ENCODE measurements around the gene RNF215.
"Not testable (repeated sequence)": the region's sequence is repeated elsewhere in the genome, so short reads cannot be mapped to it uniquely, and the experiment has no call there.

The RNF215 gene

GRCh38 chr22:30357650-30358215 lies 29.5 kb downstream of the RNF215 start:
- no peak for DNase-seq

- no peak for DNase-seq
These were observed 30.0 kb downstream of the RNF215 start for GRCh38 chr22:30357236-30357570.

DNA sequence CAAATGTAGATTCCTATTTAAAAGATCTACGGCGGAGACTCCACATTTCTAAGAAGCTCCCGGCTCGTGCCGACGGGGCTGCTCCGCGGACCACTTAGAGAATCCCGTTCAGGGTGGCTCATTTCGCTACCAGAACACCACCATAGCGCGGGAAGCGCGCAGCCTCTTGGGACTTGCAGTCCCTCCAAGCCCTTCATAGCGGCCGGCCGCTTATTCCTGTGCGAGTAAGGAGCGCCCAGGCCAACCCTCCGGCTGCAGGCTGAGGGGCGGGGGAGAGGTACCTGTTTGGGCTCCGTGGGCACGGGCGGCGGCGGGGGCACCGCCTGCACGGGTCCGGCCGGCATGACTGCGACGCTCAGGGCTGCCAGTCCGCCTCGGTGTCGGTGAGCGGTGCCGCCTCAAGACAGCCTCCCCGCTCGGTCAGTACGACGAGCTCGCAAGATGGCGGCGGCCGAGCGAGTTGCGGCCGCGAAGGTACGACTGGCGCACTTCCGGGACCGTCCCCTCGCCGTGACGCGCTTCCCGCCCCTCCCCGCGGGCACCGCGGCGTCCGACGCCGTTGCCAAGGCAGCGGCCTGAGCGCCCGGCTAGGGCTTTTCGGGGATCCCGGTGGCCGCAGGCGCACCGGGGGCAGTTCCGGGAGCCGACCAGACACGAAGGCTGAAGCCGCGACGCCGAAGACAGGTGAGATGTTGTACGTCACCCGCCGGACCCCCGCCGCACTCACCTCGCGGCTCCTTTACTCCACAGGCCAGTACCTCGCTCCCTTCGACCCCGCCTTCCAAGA lies 30.6 kb downstream of the RNF215 start, which contains the start of the genes CCDC157 and SF3A1:
TSS of gene CCDC157 (plus strand) at position 559 of the 787 bp plus-strand sequence. CDS start 8,994 bp downstream, outside the sequence.
TSS of gene SF3A1 (minus strand) at position 446 of the 787 bp plus-strand sequence. CDS start at position 344, 102 bp downstream.
- peak; percentile 90 for DNase-seq

- no peak for DNase-seq
These were observed 32.6 kb downstream of the RNF215 start for GRCh38 chr22:30354644-30355043.

- no peak for DNase-seq
These were observed 36.0 kb downstream of the RNF215 start for GRCh38 chr22:30351226-30351625.

GRCh38 chr22:30348809-30349208 lies 38.4 kb downstream of the RNF215 start:
- DNase-seq = no peak

DNA sequence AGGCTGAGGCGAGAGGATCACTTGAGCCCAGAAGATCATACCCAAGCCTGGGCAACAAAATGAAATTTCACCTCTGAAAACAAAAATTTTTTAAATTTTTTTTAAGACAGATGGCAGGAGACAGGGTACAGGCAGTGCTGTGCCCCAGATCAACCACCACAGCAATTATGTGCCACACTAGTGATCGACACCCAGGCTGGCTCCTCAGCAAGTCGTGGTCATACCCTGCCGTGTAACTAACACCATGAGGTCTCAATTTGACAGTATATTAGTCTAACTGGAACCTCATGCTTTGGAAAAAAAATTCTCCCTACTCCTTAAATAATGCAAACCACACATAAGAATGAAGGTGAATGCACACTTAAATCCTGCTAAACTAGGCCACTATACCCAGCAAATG lies 38.8 kb downstream of the RNF215 start:
- no peak for DNase-seq

GRCh38 chr22:30347255-30347892 lies 39.8 kb downstream of the RNF215 start:
- DNase-seq = no peak

- no peak for DNase-seq
These were observed 42.6 kb downstream of the RNF215 start for GRCh38 chr22:30344447-30345200.

- no peak for DNase-seq
These were observed 46.1 kb downstream of the RNF215 start for GRCh38 chr22:30340911-30341685.

DNA sequence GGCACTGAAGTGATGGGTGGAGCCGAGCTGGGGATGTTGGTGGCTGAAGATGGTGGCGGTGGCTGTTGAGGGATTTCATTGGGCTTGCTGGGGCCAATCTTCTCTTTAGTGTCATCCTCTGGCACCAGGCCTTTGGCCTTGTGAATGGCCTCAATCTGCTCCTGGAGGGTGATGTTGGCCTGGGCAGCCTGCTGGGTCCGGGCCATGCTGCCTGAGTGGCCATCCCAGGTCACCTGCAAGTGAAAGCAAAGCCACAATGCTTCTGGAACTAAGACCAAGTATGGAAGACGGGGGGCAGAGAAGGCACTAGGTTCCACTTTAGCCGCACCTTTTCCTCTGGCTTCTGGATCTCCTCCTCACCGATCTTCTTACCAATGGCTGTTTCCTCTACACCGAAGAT lies 48.4 kb downstream of the RNF215 start:
- no peak for DNase-seq

- not testable (repeated sequence) for DNase-seq
These were observed 48.9 kb downstream of the RNF215 start for GRCh38 chr22:30338341-30338740.

- no peak for DNase-seq
These were observed 49.8 kb downstream of the RNF215 start for GRCh38 chr22:30337461-30337778.

DNA sequence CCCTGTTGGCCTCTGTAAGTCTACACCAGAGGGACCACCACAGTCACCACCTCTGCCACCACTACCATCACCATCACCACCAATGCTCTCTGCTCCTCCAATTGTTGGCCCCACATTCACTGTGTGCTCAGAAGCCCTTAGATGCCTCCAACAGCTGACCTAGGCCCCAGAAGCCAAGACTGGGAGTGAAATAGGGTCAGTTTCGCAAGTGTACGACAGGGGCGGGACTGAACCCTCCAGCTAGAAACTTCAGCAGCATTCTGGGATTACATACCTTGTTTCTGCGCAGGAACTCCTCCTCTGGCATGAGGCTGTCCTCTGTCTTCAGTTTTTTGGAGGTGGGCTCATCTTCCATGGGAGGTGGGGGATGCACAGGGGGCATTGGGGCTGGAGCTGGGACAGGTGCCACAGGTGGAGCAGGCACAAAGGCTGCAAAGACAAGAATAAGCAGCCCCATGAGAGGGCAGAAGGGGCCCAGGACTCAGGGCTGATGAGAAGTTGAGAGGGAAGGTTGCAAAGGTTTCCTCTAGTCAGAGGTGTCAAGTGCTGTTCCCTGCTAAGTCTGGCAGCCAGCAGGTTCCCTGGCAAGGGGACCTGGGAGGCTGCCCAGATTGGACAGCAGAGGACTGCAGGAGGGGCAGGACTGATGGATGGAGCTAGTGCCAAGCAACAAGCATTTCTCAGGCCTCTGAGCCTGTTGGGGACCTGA lies 50.3 kb downstream of the RNF215 start:
- no peak for DNase-seq

DNA sequence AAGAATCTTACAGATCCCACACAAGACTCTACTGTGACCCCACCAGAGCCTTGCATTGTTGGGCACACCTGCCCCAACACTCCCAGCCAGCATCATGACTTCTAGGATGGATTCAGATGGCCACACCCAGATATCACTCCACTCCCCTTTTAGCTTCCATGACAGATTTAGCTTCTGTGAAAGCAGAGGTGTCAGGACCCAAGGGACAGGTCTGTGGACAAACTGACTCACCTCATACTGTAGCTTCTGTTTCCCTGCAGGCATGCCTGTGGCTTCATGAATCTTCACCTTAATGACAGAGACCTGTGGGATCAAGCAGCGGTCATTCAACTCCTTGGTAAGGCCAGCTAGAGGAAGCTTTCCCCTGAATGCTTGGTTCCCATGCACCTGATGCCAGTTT lies 52.0 kb downstream of the RNF215 start:
- DNase-seq = no peak

DNA sequence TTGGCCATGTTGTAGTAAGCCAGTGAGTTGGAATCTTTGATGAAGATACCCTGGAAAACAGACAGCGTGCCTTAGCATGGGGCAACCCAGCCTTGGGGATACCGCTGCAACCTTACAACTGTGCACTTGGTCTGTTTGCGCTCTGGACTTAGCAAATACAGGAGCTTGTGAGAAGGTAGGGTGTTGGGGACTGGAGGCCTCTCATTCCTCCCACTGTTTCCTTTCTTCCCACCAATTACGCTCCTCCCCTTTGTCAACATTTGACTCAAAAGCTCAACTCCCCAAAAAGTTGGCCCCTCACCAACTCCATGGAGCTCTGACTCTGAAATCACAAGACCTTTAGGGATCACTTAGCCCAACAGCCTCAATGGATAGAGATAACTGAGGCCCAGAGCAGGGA lies 52.6 kb downstream of the RNF215 start:
- no peak for DNase-seq

DNA sequence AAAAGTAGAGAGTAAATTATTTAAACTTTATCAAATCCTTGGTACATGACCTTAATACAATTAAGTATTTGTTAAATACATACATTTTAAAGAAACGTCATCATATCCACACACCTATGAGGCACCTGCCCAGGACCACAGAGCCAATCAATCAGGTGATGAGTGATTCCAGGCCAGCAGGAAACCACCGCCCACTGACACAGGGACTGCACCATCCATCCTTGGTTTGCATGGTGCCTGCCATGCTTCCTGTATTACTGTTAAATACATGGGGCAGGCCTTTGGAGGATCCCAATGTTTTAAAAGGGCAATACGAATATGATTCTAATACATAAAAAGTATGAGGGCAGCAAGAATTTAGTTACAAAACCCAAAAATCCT lies 53.5 kb downstream of the RNF215 start:
- no peak for DNase-seq

DNA sequence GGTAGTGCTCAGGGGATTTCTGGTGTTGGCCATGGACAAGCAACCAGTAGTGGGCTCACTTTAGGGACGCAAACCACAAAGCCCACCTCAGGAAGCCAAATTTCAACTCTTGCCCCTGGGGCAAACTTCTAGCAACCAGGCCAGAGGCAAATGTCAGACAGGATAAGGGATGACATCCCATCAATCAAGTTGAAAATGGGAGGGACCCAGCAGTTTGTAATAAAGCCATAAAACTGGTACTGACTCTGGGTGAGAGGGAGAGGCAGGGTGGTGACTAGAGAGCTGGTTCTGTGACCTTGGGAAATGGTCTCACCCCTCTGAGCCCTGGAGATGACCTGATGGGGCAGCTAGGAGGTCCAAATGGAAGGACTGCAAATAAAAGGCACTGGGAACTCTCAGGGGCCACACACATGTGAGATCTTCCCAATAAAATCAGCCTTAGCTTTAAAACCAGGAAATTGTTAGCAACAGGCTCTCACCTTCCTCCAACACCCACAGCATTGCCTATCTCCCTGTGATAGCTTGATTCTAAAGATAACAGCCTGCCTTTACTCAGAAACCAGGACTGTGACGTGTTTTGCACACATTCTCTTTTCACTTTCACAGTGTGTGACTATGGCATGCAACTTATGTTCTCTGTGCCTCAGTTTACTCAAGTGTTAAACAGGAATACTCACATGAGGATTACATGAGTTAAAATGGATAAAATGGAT lies 54.1 kb downstream of the RNF215 start:
- DNase-seq = no peak

DNA sequence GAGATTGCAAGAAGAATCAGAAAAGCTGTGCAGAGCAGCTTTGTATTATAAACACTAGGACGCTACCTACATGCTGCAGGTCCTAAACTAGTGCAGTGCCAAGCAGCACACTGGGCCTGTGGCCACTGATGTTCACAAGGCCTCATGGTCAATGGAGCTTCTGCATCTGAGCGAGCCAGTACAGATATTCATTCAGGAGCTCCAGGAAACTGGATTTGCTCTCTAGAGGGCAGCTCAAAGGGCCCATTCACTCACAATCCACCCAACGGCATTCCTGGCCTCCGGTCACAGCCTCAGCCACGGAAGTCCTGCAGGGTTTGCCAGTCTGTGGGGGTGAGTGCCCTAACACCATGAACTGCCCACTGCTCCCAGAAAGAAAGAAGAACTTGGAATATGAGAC lies 54.7 kb downstream of the RNF215 start:
- no peak for DNase-seq

Data from NCI-H82 (cell line).